WTC11 (cell line): ENCODE measurements around the gene MSL1. TPM values are rescaled to one million over a fixed set of nuclear protein-coding genes. Genes with fewer than 3 reads are reported as not detected.

Experiments used
- ATAC-seq: fragments of 200-7000 bp; cut with Tn5 transposase; 2 replicates; pipeline ENCODE4 v1.10.0; 2021; ENCODE audit warnings: mild to moderate bottlenecking, moderate library complexity
- CTCF ChIA-PET: fragments of 300-600 bp; sonication (Branson Sonifier 250); formaldehyde crosslinking; loops from one replicate; lab custom pipeline; 2021; ENCODE audit warnings: antibody characterized with exemption; lab: Charles Lee
- POLR2A ChIA-PET: fragments of 350-600 bp; sonication (Branson Sonifier 250); formaldehyde crosslinking; loops from one replicate; lab custom pipeline; 2021; ENCODE audit warnings: antibody characterized with exemption; lab: Charles Lee
- DNase-seq: peaks from one replicate; pipeline ENCODE4 v3.0.0; 2021; ENCODE audit warnings: low spot score
- H3K27ac Mint-ChIP-seq: 2 replicates; pipeline ENCODE4 v1.8.0; 2021; ENCODE audit warnings: mixed read lengths
- H3K27me3 Mint-ChIP-seq: 2 replicates; pipeline ENCODE4 v1.8.0; 2021; ENCODE audit warnings: low read depth, mild to moderate bottlenecking, moderate library complexity, mixed read lengths
- H3K36me3 Mint-ChIP-seq: 2 replicates; pipeline ENCODE4 v1.8.0; 2021; ENCODE audit warnings: mixed read lengths
- H3K4me1 Mint-ChIP-seq: 2 replicates; pipeline ENCODE4 v1.8.0; 2022; ENCODE audit warnings: mixed read lengths
- H3K4me3 Mint-ChIP-seq: 2 replicates; pipeline ENCODE4 v1.8.0; 2021; ENCODE audit warnings: mild to moderate bottlenecking, moderate library complexity, mixed read lengths
- H3K9me3 Mint-ChIP-seq: 2 replicates; pipeline ENCODE4 v1.8.0; 2021; ENCODE audit warnings: mixed read lengths
- AFF4 ChIP-seq: sonication (generic); formaldehyde crosslinking; IDR thresholded peaks from 2 replicates; pipeline ENCODE4 v1.8.1; 2023; ENCODE audit warnings: mild to moderate bottlenecking, missing genetic modification reagents, borderline replicate concordance
- AR ChIP-seq: fragments of 250-450 bp; sonication (Bioruptor Pico); IDR thresholded peaks from 2 replicates; pipeline ENCODE4 v1.9.0; 2021; ENCODE audit warnings: mild to moderate bottlenecking
- ATF2 ChIP-seq: sonication (generic); formaldehyde crosslinking; IDR thresholded peaks from 2 replicates; pipeline ENCODE4 v1.8.1; 2022; ENCODE audit warnings: low read depth, missing genetic modification reagents, borderline replicate concordance
- CREM ChIP-seq: sonication (generic); formaldehyde crosslinking; IDR thresholded peaks from 2 replicates; pipeline ENCODE4 v1.8.1; 2022; ENCODE audit warnings: mild to moderate bottlenecking, missing genetic modification reagents, moderate library complexity
- CTCF ChIP-seq: fragments of 200-600 bp; IDR thresholded peaks from 2 replicates; pipeline ENCODE4 v1.8.0; 2022; ENCODE audit warnings: antibody characterized with exemption
- E2F1 ChIP-seq: sonication (generic); formaldehyde crosslinking; IDR thresholded peaks from 2 replicates; pipeline ENCODE4 v1.8.0; 2022; ENCODE audit warnings: mild to moderate bottlenecking, missing genetic modification reagents
- ESRRA ChIP-seq: sonication (generic); formaldehyde crosslinking; IDR thresholded peaks from 2 replicates; pipeline ENCODE4 v1.8.1; 2022; ENCODE audit warnings: mild to moderate bottlenecking, missing genetic modification reagents, borderline replicate concordance
- FOXK1 ChIP-seq: sonication (generic); formaldehyde crosslinking; IDR thresholded peaks from 2 replicates; pipeline ENCODE4 v1.8.0; 2022; ENCODE audit warnings: mild to moderate bottlenecking, moderate library complexity, missing genetic modification reagents
- GRHL2 ChIP-seq: fragments of 250-450 bp; sonication (Bioruptor Pico); IDR thresholded peaks from 2 replicates; pipeline ENCODE4 v1.8.0; 2022; ENCODE audit warnings: mild to moderate bottlenecking, moderate library complexity; ENCODE audit not compliant: insufficient replicate concordance, severe bottlenecking
- IRF2 ChIP-seq: sonication (generic); formaldehyde crosslinking; IDR thresholded peaks from 2 replicates; pipeline ENCODE4 v1.8.0; 2022; ENCODE audit warnings: low read depth, missing genetic modification reagents, borderline replicate concordance
- MXD4 ChIP-seq: fragments of 250-450 bp; sonication (Bioruptor Pico); IDR thresholded peaks from 2 replicates; pipeline ENCODE4 v1.8.0; 2021; ENCODE audit warnings: mild to moderate bottlenecking, moderate library complexity, borderline replicate concordance
- MYBL2 ChIP-seq: sonication (generic); formaldehyde crosslinking; IDR thresholded peaks from 2 replicates; pipeline ENCODE4 v1.8.1; 2023; ENCODE audit warnings: mild to moderate bottlenecking, moderate library complexity, missing genetic modification reagents
- NR1H2 ChIP-seq: sonication (generic); formaldehyde crosslinking; IDR thresholded peaks from 2 replicates; pipeline ENCODE4 v1.9.0; 2021; ENCODE audit warnings: mild to moderate bottlenecking, moderate library complexity, missing genetic modification reagents
- PRRX2 ChIP-seq: fragments of 250-450 bp; sonication (Bioruptor Pico); IDR thresholded peaks from 2 replicates; pipeline ENCODE4 v1.8.0; 2021; ENCODE audit warnings: mild to moderate bottlenecking
- RORB ChIP-seq: fragments of 250-450 bp; sonication (Bioruptor Pico); IDR thresholded peaks from 2 replicates; pipeline ENCODE4 v1.9.0; 2021; ENCODE audit warnings: mild to moderate bottlenecking
- SOX15 ChIP-seq: fragments of 250-450 bp; sonication (Bioruptor Pico); IDR thresholded peaks from 2 replicates; pipeline ENCODE4 v1.9.0; 2021; ENCODE audit warnings: mild to moderate bottlenecking
- TEAD4 ChIP-seq: sonication (generic); formaldehyde crosslinking; IDR thresholded peaks from 2 replicates; pipeline ENCODE4 v1.8.0; 2022; ENCODE audit warnings: mild to moderate bottlenecking, missing genetic modification reagents
- ZBTB21 ChIP-seq: sonication (generic); formaldehyde crosslinking; IDR thresholded peaks from 2 replicates; pipeline ENCODE4 v1.8.1; 2023; ENCODE audit warnings: mild to moderate bottlenecking, missing genetic modification reagents, borderline replicate concordance
- ZNF396 ChIP-seq: fragments of 250-450 bp; sonication (Bioruptor Pico); IDR thresholded peaks from 2 replicates; pipeline ENCODE4 v1.8.0; 2021; ENCODE audit warnings: mild to moderate bottlenecking, moderate library complexity, borderline replicate concordance
- ZNF671 ChIP-seq: fragments of 250-450 bp; sonication (Bioruptor Pico); IDR thresholded peaks from 2 replicates; pipeline ENCODE4 v1.8.0; 2021; ENCODE audit warnings: mild to moderate bottlenecking
- total RNA-seq: library from RNA; stranded (reverse); gene quantifications from 3 replicates; pipeline ENCODE4 v1.2.3, GENCODE V29; 2021

The MSL1 gene
- total RNA-seq, 1 experiment from 2014 or later: 78.1 TPM

- TF ChIP-seq AFF4 (CRISPR knock-in tag) (no peak), PRRX2 (CRISPR knock-in tag) (no peak), ZNF396 (no peak)
Measured at GRCh38 chr17:40173091-40173777, 51.5 kb downstream of the MSL1 start (continued).

GRCh38 chr17:40173778-40174135 is 52.0 kb downstream of the MSL1 start:
- Mint-ChIP-seq H3K9me3 (no peaks in the 10 kb centered on the region), H3K4me1 (peaks cover 10% of the 10 kb centered on the region), H3K27me3 (no peaks in the 10 kb centered on the region), H3K27ac (no peak overlapping the region), H3K4me3 (no peak overlapping the region), H3K36me3 (peaks cover 44% of the 10 kb centered on the region)
- ChIA-PET POLR2A (interaction anchor here (0.7 kb wide), 1 partner anchor 197 kb away, joined by 3 read pairs; no protein-coding TSS in a partner anchor), CTCF (interaction anchor here (1.6 to 7.4 kb wide), 2 partner anchors 18 to 61 kb away, joined by 4 to 75 read pairs; no protein-coding TSS in a partner anchor)
- ATAC-seq (no peak), DNase-seq (no peak)
- TF ChIP-seq CREM (CRISPR knock-in tag) (no peak), TEAD4 (CRISPR knock-in tag) (no peak), MXD4 (no peak)

GRCh38 chr17:40174514-40174913 is 52.7 kb downstream of the MSL1 start:
- H3K4me1 Mint-ChIP-seq: peaks cover 10% of the 10 kb centered on the region
- POLR2A ChIA-PET: no interaction called here
- H3K9me3 Mint-ChIP-seq: no peaks in the 10 kb centered on the region
- no peaks in the 10 kb centered on the region for H3K27me3 Mint-ChIP-seq
- no peak overlapping the region for H3K4me3 Mint-ChIP-seq
- ATAC-seq: no peak
- peaks cover 37% of the 10 kb centered on the region for H3K36me3 Mint-ChIP-seq
- DNase-seq: no peak
- CTCF ChIA-PET: interaction anchor here (0.7 to 7.4 kb wide), 4 partner anchors 17 to 139 kb away, joined by 3 to 75 read pairs (median 4); no protein-coding TSS in a partner anchor
- H3K27ac Mint-ChIP-seq: no peak overlapping the region
- TF ChIP-seq E2F1 (CRISPR knock-in tag) (no peak), FOXK1 (no peak), IRF2 (CRISPR knock-in tag) (no peak), CTCF (no peak), AR (CRISPR knock-in tag) (no peak), MYBL2 (CRISPR knock-in tag) (no peak), GRHL2 (CRISPR knock-in tag) (no peak), SOX15 (CRISPR knock-in tag) (no peak), ATF2 (CRISPR knock-in tag) (no peak), ZNF671 (CRISPR knock-in tag) (no peak), RORB (CRISPR knock-in tag) (no peak), NR1H2 (no peak), ESRRA (no peak), ZBTB21 (CRISPR knock-in tag) (no peak)
